HCT116 (cell line): Measurements from ENCODE around the gene MTSS2. TPM values are rescaled to one million over a fixed set of nuclear protein-coding genes. Genes with fewer than 3 reads are reported as not detected.

Source experiments
- ATAC-seq: fragments of 200-7000 bp; cut with Tn5 transposase; 2 replicates; pipeline ENCODE4 v1.9.1; 2020; ENCODE audit warnings: mild to moderate bottlenecking, moderate library complexity
- BruUV-seq: library from RNA; stranded (reverse); fragments of 400-500 nt; replicated peaks from 2 replicates; lab custom pipeline; 2021; lab: Mats Ljungman, UMichigan
- CTCF ChIA-PET: fragments of 300-600 bp; sonication (Branson Sonifier 250); formaldehyde crosslinking; loops from one replicate; lab custom pipeline; 2021; ENCODE audit warnings: antibody characterized with exemption; lab: Charles Lee
- POLR2A ChIA-PET: fragments of 300-600, 350-600 bp; sonication (Branson Sonifier 250); formaldehyde crosslinking; loops from one replicate; lab custom pipeline; 2021; ENCODE audit warnings: antibody characterized with exemption; lab: Charles Lee
- RAD21 ChIA-PET, 2 experiments: fragments of 300-600 bp; sonication (Branson Sonifier 250); formaldehyde crosslinking; loops; one replicate each; lab custom pipeline; 2023; ENCODE audit warnings: low total read pairs in 2 of 2; ENCODE audit not compliant: uncharacterized antibody in 2 of 2, unreplicated experiment in 2 of 2, low non-redundant PET in 1 of 2; lab: Charles Lee
- DNase-seq: peaks from one replicate; pipeline ENCODE4 v3.0.0-alpha.2; 2010; ENCODE audit warnings: low read depth, low spot score
- H2AFZ ChIP-seq: fragments of 200-600 bp; shearing (Covaris generic), sonication (generic); 2 replicates; pipeline ENCODE4 v1.6.1; 2017; ENCODE audit warnings: low read depth, mixed run types, mixed read lengths, antibody characterized with exemption, low read length; ENCODE audit not compliant: poor library complexity, severe bottlenecking
- H3K27ac ChIP-seq: 2 replicates; pipeline ENCODE4 v1.5.1; 2012; ENCODE audit warnings: low read depth, low read length
- H3K27me3 ChIP-seq: fragments of 200-600 bp; sonication (generic); 2 replicates; pipeline ENCODE4 v1.6.1; 2016; ENCODE audit warnings: mixed run types, low read length, mixed read lengths; ENCODE audit not compliant: insufficient read depth
- H3K36me3 ChIP-seq, 2 experiments: fragments of 200-500 bp in 1 of 2; fragments of 200-600 bp in 1 of 2; sonication (Bioruptor generic) in 1 of 2; sonication (generic) in 1 of 2; 2 replicates each; pipeline versions ENCODE4 v1.5.1 to v1.6.1; 2014 to 2016; ENCODE audit warnings: low read length in 2 of 2, inconsistent platforms in 1 of 2, mixed read lengths in 1 of 2, mixed run types in 1 of 2; ENCODE audit not compliant: insufficient read depth in 2 of 2, control insufficient read depth in 1 of 2
- H3K4me1 ChIP-seq, 2 experiments: fragments of 200-600 bp in 1 of 2; sonication (generic) in 1 of 2; 2 replicates each; pipeline versions ENCODE4 v1.5.1 to v1.6.1; 2012 to 2017; ENCODE audit warnings: low read length in 2 of 2, inconsistent platforms in 1 of 2, mild to moderate bottlenecking in 1 of 2, mixed read lengths in 1 of 2, mixed run types in 1 of 2, moderate library complexity in 1 of 2; ENCODE audit not compliant: insufficient read depth in 2 of 2, control insufficient read depth in 1 of 2
- H3K4me2 ChIP-seq: fragments of 200-600 bp; sonication (generic); 2 replicates; pipeline ENCODE4 v1.6.1; 2017; ENCODE audit warnings: mixed run types, low read length, mixed read lengths
- H3K4me3 ChIP-seq, 2 experiments: fragments of 200-600 bp in 1 of 2; sonication (generic) in 1 of 2; replicated peaks in 1 of 2; 2 replicates each; pipeline ENCODE4 v1.5.1; 2011 to 2016; ENCODE audit warnings: low read length in 2 of 2, control low read depth in 1 of 2, low read depth in 1 of 2, mild to moderate bottlenecking in 1 of 2, mixed read lengths in 1 of 2, mixed run types in 1 of 2
- H3K79me2 ChIP-seq: fragments of 200-600 bp; sonication (generic); 2 replicates; pipeline ENCODE4 v1.6.1; 2017; ENCODE audit warnings: mild to moderate bottlenecking, mixed run types, low read length, moderate library complexity, mixed read lengths; ENCODE audit not compliant: insufficient read depth
- H3K9ac ChIP-seq: fragments of 200-600 bp; sonication (generic); 2 replicates; pipeline ENCODE4 v1.6.1; 2016; ENCODE audit warnings: low read length, mixed read lengths
- H3K9me2 ChIP-seq: fragments of 200-600 bp; sonication (generic), shearing (Covaris generic); 2 replicates; pipeline ENCODE4 v1.6.1; 2017; ENCODE audit warnings: mixed run types, mild to moderate bottlenecking, moderate library complexity; ENCODE audit not compliant: insufficient read depth
- H3K9me3 ChIP-seq, 2 experiments: fragments of 200-500 bp in 1 of 2; fragments of 200-600 bp in 1 of 2; sonication (Bioruptor generic) in 1 of 2; sonication (generic) in 1 of 2; 2 replicates each; pipeline ENCODE4 v1.6.1; 2014 to 2017; ENCODE audit warnings: low read length in 2 of 2, mixed read lengths in 2 of 2, inconsistent platforms in 1 of 2, low read depth in 1 of 2, mild to moderate bottlenecking in 1 of 2, mixed run types in 1 of 2, moderate library complexity in 1 of 2; ENCODE audit not compliant: control insufficient read depth in 1 of 2, insufficient read depth in 1 of 2
- H4K20me1 ChIP-seq: fragments of 200-600 bp; sonication (generic), shearing (Covaris generic); 2 replicates; pipeline ENCODE4 v1.6.1; 2017; ENCODE audit warnings: mixed run types, mild to moderate bottlenecking, moderate library complexity; ENCODE audit not compliant: insufficient read depth
- CBX3 ChIP-seq: IDR thresholded peaks from 2 replicates; pipeline ENCODE4 v1.6.1; 2012; ENCODE audit warnings: low read depth
- EGR1 ChIP-seq: IDR thresholded peaks from 2 replicates; pipeline ENCODE4 v1.6.1; 2012; ENCODE audit warnings: low read depth
- ELF1 ChIP-seq: IDR thresholded peaks from 2 replicates; pipeline ENCODE4 v1.6.1; 2012; ENCODE audit warnings: low read depth, borderline replicate concordance
- EZH2 ChIP-seq: fragments of 200-600 bp; sonication (generic); IDR thresholded peaks from 2 replicates; pipeline ENCODE4 v1.6.1; 2017; ENCODE audit warnings: antibody characterized with exemption, mixed run types
- EZH2phosphoT487 ChIP-seq: fragments of 200-600 bp; IDR thresholded peaks from 2 replicates; pipeline ENCODE4 v1.6.1; 2018; ENCODE audit warnings: antibody characterized with exemption, borderline replicate concordance
- FOSL1 ChIP-seq: IDR thresholded peaks from 2 replicates; pipeline ENCODE4 v1.6.1; 2012; ENCODE audit warnings: low read depth
- POLR2AphosphoS5 ChIP-seq: IDR thresholded peaks from 2 replicates; pipeline ENCODE4 v1.6.1; 2011; ENCODE audit warnings: mild to moderate bottlenecking, low read depth, low read length, moderate library complexity
- SP1 ChIP-seq: IDR thresholded peaks from 2 replicates; pipeline ENCODE4 v1.6.1; 2012; ENCODE audit warnings: low read depth
- YY1 ChIP-seq: IDR thresholded peaks from 2 replicates; pipeline ENCODE4 v1.6.1; 2011; ENCODE audit warnings: low read length, low read depth, moderate library complexity, mild to moderate bottlenecking; ENCODE audit not compliant: insufficient replicate concordance; ENCODE audit errors: extremely low read depth
- ZFX ChIP-seq: fragments of 450-650 bp; IDR thresholded peaks from 2 replicates; pipeline ENCODE4 v1.6.1; 2017
- intact Hi-C: fragments of 100-400 bp; cut with micrococcal nuclease; formaldehyde crosslinking; loops from 2 replicates; pipeline ENCODE4 v1.10.0; 2022
- total RNA-seq: library from RNA; stranded (reverse); gene quantifications from one replicate; pipeline ENCODE4 v1.2.1, GENCODE V29; 2021; ENCODE audit not compliant: unreplicated experiment
- TF ChIP-seq, protein P1 (sequence below): IDR thresholded peaks from 2 replicates; pipeline ENCODE4 v1.6.1; 2012
- TF ChIP-seq, protein P2 (sequence below): IDR thresholded peaks from 2 replicates; pipeline ENCODE4 v1.6.1; 2012

Gene MTSS2
- total RNA-seq, 1 experiment from 2014 or later = 41.8 TPM

DNA sequence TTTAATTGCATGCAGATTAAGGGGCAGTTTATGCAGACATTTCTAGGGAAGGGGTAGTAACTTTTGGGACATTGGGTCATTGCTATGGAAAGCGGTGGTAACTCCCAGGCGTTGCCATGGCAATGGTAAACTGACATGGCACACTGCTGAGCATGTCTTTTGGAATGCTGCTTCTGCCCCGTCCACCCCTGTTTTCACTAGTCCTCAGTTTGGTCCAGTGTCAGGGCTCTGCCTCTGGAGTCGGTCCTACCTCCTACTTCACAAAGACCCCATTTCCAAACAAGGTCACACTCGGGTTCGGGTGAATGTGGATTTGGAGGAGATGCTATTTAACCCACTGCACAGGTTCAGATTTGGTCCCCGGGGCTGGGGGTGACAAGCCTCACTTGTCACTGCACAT, 36.6 kb downstream of the MTSS2 start (continued):
- TF ChIP-seq EZH2 (no peak), YY1 (no peak)
- TF ChIP-seq, protein P1, sequence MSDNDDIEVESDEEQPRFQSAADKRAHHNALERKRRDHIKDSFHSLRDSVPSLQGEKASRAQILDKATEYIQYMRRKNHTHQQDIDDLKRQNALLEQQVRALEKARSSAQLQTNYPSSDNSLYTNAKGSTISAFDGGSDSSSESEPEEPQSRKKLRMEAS = no peak

DNA sequence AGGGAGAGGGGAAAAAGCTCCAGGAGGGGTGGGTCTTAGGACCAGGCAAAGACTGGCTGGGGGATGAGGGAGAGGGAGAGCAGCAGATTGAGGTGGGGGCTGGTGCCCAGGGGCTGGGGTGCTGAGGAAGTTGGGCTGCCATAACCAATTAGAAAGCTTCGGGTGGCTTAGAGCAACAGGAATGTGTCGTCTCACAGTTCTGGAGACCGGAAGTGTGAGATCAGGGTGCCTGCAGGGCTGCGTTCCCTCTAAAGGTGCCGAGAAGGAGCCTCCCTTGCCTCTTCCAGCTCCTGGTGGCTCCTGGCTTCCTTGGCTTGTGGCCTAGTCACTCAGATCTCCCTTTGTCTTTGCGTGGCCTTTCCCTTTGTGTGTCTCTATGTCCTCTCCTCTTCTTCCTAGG, 37.2 kb downstream of the MTSS2 start:
- no peaks in the 10 kb centered on the region for H3K9me3 ChIP-seq
- peaks cover 0 to 2% of the 10 kb centered on the region in 2 experiments; a peak in 1 of 4 replicates for H3K4me1 ChIP-seq
- no peak overlapping the region for H3K27ac ChIP-seq
- no peaks in the 10 kb centered on the region for H3K27me3 ChIP-seq
- H3K79me2 ChIP-seq = no peaks in the 10 kb centered on the region
- no peak overlapping the region for H3K4me3 ChIP-seq
- no peaks in the 10 kb centered on the region for H3K36me3 ChIP-seq
- ChIA-PET RAD21 (no interaction called here), CTCF (no interaction called here)
- no peak for DNase-seq
- H3K4me2 ChIP-seq = no peak overlapping the region
- intact Hi-C loops = no loop called here
- H3K9ac ChIP-seq = no peak overlapping the region
- H2AFZ ChIP-seq = no peak overlapping the region
- BruUV-seq = no TSS peak
- no peaks in the 10 kb centered on the region for H3K9me2 ChIP-seq
- TF ChIP-seq POLR2AphosphoS5 (no peak), ZFX (no peak), FOSL1 (no peak)
- TF ChIP-seq, all 23 proteins: peak for 0
- no peaks in the 10 kb centered on the region for H4K20me1 ChIP-seq
- POLR2A ChIA-PET = no interaction called here
- no peak for ATAC-seq

DNA sequence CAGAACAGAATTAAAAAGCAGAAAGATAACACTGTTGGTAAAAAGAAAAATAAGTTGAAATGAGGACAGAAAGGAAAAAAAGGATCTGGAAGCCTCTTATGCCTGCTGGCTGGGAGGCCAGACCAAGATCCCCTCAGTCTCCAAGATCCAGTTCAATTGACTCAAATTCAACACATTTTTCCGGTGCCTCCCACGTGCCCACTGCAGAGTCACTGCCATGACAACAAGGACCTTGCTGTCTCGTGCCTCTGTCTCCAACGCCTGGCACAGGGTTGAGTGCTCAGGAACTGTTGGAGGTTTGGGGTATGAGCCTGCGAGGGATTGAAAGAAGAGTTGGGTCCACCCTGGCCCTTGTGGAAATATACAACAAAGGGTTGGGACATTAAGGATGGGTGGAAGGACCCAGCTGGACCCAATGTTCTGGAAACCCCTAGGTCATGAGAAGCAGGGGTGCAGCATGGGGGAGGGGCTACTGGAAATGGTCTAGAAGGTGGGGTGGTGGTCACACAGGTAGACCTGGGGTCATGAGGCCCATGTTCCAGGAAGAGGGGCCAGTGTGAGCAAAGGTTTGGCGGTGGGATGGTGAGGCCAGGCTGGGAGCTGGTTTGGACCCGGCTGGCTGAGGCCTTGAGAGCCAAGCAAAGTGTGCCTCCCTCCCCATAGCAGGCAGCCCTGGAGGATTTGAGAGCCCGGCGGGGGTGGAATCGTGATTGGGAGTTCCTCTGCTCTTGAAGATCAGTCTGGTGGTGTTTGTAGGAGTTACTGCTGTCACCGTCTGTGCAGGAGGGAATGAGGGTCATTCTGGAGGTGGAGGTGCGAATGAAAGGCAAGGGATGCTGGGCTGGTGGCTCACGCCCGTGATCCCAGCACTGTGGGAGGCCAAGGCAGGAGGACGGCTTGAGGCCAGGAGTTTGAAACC, 38.2 kb downstream of the MTSS2 start:
- Histone ChIP-seq H3K4me1 (no peaks in the 10 kb centered on the region), H3K4me2 (no peak overlapping the region), H3K27me3 (no peaks in the 10 kb centered on the region), H2AFZ (no peak overlapping the region), H3K27ac (no peak overlapping the region), H3K9ac (no peak overlapping the region), H4K20me1 (no peaks in the 10 kb centered on the region), H3K9me2 (no peaks in the 10 kb centered on the region), H3K36me3 (no peaks in the 10 kb centered on the region), H3K79me2 (no peaks in the 10 kb centered on the region), H3K9me3 (no peaks in the 10 kb centered on the region)
- ChIA-PET CTCF (no interaction called here), RAD21 (no interaction called here), POLR2A (no interaction called here)
- ATAC-seq = no peak
- BruUV-seq = no TSS peak
- intact Hi-C loops = no loop called here
- TF ChIP-seq ZFX (no peak), SP1 (no peak), EZH2phosphoT487 (no peak), EGR1 (no peak), POLR2AphosphoS5 (no peak), CBX3 (no peak), ELF1 (no peak), EZH2 (no peak), FOSL1 (no peak)
- TF ChIP-seq, protein P1 = no peak
- TF ChIP-seq, protein P2, sequence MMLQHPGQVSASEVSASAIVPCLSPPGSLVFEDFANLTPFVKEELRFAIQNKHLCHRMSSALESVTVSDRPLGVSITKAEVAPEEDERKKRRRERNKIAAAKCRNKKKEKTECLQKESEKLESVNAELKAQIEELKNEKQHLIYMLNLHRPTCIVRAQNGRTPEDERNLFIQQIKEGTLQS = no peak
- TF ChIP-seq, all 23 proteins: peak for 0
- DNase-seq = no peak
- no peak overlapping the region for H3K4me3 ChIP-seq
